ENCODE measurements around the gene KRT80.

Gene KRT80

GRCh38 chr12:52197371-52198231 is 5.8 kb upstream of the KRT80 start:
- no peak for DNase-seq (ENCODE audit: low read depth)

GRCh38 chr12:52195065-52195730 is 3.4 kb upstream of the KRT80 start:
- no peak for DNase-seq (ENCODE audit: low read depth)

- DNase-seq (ENCODE audit: low read depth): no peak
Measured at GRCh38 chr12:52193991-52194390, 2.2 kb upstream of the KRT80 start.

GRCh38 chr12:52193532-52193931 is 1.7 kb upstream of the KRT80 start:
- no peak for DNase-seq (ENCODE audit: low read depth)

- no peak for DNase-seq (ENCODE audit: low read depth)
Measured at GRCh38 chr12:52190860-52191729, 719 bp downstream of the KRT80 start.

GRCh38 chr12:52189376-52190174 is 2.2 kb downstream of the KRT80 start:
- DNase-seq (ENCODE audit: low read depth): no peak

DNA sequence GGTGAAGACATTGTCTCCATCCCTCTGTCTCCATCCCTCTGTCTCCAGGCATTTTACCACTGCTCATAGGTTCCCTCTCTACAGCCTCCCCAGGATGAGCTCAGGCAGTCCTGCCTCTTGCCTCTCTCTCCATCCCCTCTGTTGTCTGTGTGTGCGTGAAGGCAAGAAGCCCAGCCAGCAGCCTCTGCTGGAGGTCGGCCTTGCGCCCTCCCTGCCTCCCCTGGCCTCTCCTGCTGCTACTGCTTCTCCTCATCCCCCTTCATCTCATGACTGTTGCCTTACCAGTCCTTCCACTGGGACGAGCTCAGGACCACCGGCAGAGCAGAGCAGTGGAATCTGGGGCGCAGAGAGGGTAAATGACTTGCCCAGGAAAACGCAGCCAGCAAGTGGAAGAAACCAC is 3.2 kb downstream of the KRT80 start:
- no peak for DNase-seq (ENCODE audit: low read depth)

DNA sequence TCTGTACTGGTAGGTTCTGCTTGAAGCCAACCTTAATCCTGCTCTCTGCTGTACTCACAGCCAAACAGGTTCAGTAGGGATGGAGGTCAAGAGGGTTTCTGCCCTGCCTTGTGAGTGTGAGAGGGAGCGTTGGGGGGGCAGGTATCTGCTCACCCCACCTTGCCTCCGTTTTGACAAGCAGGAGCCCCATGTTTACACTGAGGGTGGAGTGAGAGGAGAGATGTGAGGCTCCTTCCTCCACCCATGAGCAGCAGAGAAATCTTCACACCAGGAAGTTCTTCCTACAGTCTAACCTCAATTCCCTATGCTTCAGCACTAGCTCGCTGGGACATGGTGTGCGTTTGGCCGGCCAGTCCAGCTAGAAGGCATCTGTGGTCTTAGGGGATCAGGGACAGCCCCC is 4.2 kb downstream of the KRT80 start:
- no peak for DNase-seq (ENCODE audit: low read depth)

DNA sequence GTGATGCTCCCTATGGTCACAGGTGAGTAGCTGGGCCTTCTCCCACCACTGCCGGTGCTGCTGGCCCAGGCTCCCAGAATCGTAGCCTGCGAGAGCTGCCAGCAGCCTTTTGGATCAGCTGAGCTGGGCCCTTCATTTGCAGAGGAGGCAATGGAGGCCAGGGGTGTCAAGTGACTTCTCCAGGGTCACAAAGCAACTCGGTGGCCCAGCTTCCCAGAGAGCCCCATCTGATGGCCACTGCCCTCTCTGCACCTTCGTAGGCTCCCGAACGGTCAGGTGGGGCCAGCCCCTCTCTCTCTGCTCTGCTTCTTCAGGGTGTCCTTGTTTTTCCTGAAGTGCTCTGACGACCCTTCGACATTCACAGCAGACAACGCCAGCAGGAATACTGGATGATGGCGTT is 4.6 kb downstream of the KRT80 start:
- DNase-seq (ENCODE audit: low read depth): no peak

DNA sequence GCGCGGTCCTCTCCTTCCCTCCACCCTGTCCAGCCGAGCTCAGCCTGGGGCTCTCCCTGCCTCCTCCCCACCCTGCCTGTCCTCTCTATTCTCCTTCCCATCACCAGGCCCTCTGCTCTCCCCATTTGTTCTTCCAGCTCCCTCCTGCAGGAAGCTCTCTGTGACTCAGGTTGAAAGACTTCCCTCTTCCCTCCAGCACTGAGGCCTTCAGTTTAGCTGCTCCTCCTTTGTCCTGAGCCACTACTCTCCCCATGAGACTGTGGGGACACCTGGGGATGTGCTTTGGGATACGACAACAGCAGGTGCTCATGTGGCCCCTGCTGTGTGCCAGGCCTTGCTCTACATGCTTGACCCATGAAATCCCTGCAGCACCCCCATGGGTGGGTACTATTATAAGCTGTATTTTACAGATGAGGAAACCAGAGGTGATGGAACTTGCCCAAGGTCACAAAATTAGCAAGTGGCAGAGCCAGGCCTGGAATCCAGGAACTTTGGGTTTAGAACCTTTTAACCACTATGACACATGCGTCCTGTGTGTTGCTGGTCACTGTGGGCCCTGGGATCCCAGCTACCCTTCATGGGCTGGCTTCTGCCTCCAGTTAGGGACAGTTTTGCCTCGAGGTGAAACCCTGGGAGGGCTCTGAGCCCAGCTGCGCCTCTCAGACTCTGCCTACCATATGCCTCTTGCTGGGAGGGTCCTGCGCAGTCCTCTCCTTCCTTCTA is 5.5 kb downstream of the KRT80 start:
- no peak for DNase-seq (ENCODE audit: low read depth)

GRCh38 chr12:52185400-52185967 is 6.3 kb downstream of the KRT80 start:
- DNase-seq (ENCODE audit: low read depth): no peak

DNA sequence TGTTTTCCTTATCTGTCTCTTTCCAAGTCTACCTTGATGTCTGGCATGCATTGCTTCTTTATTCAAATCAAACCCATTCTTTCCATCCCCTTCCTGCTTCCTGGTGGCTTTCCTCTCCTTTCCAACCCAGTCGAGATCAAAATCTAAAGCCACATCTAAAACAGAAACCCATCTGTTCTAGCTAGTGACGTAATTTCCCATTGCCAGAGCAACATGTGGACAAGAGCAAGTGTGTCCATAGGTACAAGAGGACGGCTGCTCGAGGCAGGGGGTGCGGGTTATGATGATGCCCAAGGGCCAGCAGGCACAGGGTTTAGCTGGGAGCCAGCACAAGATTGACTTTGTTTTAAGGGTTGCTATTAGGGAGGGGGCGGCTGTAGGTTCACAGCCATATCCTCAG is 7.0 kb downstream of the KRT80 start:
- DNase-seq (ENCODE audit: low read depth): no peak

DNA sequence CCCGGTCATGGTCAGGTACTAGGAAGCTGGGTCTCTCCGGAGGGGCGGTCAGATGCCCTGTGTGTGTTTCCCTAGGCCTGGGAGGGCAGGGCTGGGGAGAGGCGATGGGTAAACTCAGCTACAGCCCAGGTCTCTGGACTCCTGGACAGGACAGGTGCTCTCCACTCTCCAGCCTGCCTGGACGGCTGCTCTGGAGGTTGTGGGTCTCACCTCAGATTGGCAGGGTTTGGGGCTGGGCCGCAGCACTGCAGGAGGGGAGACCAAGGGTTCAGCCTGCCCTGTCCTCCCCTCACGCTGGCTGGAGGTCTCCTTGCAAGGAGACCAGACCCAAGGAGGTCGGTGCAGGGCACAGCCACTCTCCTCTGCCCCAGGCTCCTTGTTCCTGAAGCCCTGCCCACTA is 7.8 kb downstream of the KRT80 start:
- no peak for DNase-seq (ENCODE audit: low read depth)

- DNase-seq (ENCODE audit: low read depth): no peak
Measured at GRCh38 chr12:52183544-52183910, 8.3 kb downstream of the KRT80 start.

DNA sequence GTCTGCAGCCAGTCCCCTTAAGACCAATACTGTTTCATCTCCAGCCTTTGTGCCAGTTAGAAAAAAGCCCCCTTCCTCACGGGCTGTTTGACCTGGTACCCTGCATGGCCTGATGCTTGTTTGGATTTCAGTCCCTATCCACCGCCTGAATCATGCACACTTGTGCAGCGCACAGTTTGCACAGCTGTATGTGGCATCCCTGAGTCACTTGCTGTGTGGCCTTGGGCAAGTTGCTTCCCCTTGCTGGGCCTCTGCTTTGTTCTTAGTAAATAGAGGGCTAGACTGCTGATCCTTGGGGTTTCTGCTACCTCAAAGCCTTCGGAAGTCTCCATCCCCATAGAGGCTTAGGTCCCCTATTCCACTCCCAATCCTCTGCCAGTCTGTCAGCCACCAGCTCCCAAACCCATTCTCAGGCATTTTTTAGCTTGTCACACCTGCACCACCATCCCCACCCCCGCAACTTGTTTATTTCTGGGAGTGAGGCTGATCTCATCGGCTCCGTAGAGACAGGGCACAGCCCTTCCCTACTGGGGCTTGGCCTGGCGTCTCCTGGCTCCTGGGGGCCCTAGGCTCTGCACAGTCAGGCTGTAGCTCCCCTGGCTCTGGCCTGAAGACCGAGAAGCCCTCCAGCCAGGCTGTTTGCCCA is 8.8 kb downstream of the KRT80 start:
- DNase-seq (ENCODE audit: low read depth): no peak

DNA sequence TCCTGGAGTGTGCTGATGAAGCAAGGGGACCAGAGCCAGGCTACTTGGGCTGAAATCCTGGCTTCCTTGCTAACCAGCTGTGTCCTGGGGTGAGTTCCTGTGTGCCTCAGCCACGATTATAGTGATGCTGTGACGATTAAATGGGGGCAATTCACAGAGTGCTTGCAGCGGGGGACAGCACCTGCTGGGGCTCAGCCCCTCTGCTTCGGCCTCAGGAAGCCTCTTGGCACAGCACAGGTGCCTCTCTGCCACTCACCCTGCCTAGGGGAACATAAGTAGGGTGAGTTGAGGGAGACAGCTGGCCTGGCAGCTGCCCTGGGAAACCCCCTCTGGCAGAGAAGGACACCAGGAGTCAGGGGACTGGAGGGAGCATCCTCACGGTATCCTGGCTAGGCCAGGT is 9.4 kb downstream of the KRT80 start:
- DNase-seq (ENCODE audit: low read depth): no peak

DNA sequence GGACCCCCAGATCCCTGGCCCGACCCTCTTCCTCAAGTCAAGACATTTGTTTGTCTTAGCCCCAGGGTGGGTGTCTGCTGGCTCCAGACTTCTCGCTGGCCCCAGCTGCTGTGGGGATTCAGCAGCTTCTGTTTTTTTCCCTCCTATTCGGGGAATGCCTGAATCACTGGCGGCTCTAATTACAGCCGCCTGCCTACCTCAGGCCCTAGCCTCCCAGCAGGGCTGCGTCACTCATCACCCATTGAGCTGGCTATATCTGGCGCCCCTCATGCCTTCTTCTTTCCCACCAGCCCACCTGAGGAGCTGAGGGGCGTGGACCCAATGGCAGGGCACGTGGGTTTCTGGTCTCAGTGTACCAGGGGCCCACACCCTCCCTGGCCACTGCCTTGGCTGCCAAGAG is 10.1 kb downstream of the KRT80 start:
- no peak for DNase-seq (ENCODE audit: low read depth)

GRCh38 chr12:52180971-52181628 is 10.7 kb downstream of the KRT80 start:
- no peak for DNase-seq (ENCODE audit: low read depth)

- no peak for DNase-seq (ENCODE audit: low read depth)
Measured at GRCh38 chr12:52179396-52179973, 12.3 kb downstream of the KRT80 start.
